Upper lobe of left lung (tissue), 6 donors: ENCODE measurements around the gene IGFL2. TPM values are rescaled to one million over a fixed set of nuclear protein-coding genes. Genes with fewer than 3 reads are reported as not detected.

Source experiments
- ATAC-seq, 2 donors: fragments of 200-7000 bp; cut with Tn5 transposase; one replicate each; pipeline ENCODE4 v1.9.1; 2022; ENCODE audit warnings: mild to moderate bottlenecking in 2 of 2, moderate library complexity in 2 of 2; ENCODE audit not compliant: low FRiP score in 2 of 2
- DNase-seq, 2 donors: peaks; one replicate each; pipeline ENCODE4 v3.0.0-alpha.2; 2019 to 2020
- H3K27ac ChIP-seq, 4 donors: fragments of 200-600 bp; sonication (generic); one replicate each; pipeline ENCODE4 v1.5.1; 2016 to 2019
- H3K27me3 ChIP-seq, 4 donors: fragments of 200-600 bp; sonication (generic); one replicate each; pipeline ENCODE4 v1.5.1; 2017 to 2019
- H3K36me3 ChIP-seq, 4 donors: fragments of 200-600 bp; sonication (generic); one replicate each; pipeline ENCODE4 v1.5.1; 2016 to 2019
- H3K4me1 ChIP-seq, 4 donors: fragments of 200-600 bp; sonication (generic); one replicate each; pipeline ENCODE4 v1.5.1; 2018 to 2019
- H3K4me3 ChIP-seq, 4 donors: fragments of 200-600 bp; sonication (generic); one replicate each; pipeline ENCODE4 v1.5.1; 2017 to 2019; ENCODE audit warnings: mild to moderate bottlenecking in 2 of 4, moderate library complexity in 1 of 4
- H3K9me3 ChIP-seq, 4 donors: fragments of 200-600 bp; sonication (generic); one replicate each; pipeline ENCODE4 v1.5.1; 2018 to 2019
- EP300 ChIP-seq, 4 donors: sonication (generic); formaldehyde crosslinking; IDR thresholded peaks; one replicate each; pipeline ENCODE4 v1.5.1; 2017; ENCODE audit warnings: antibody characterized with exemption in 4 of 4, control low read depth in 2 of 4
- POLR2A ChIP-seq, 4 donors: fragments of 450-650 bp; IDR thresholded peaks; one replicate each; pipeline ENCODE4 v1.5.1; 2016 to 2017; ENCODE audit warnings: antibody characterized with exemption in 4 of 4, mild to moderate bottlenecking in 2 of 4
- POLR2AphosphoS5 ChIP-seq, 2 donors: sonication (generic); formaldehyde crosslinking; IDR thresholded peaks; one replicate each; pipeline ENCODE4 v1.5.1; 2017; ENCODE audit warnings: antibody characterized with exemption in 2 of 2
- WGBS, 2 donors: methylation state at CpG; one replicate each; pipeline ENCODE4 v1.1.5; 2017 to 2018; 5-methylcytosine and 5-hydroxymethylcytosine counted together
- total RNA-seq, 6 donors: library from RNA; depleted of rRNA in 4 of 6; stranded (reverse); fragments of >200 nt in 4 of 6; gene quantifications; one replicate each; pipeline versions ENCODE4 v1.1.0 to v1.2.1, GENCODE V29; 2016 to 2021
- TF ChIP-seq, protein P1 (sequence below), 6 experiments: fragments of 450-650 bp in 4 of 6; fragments of 200-600 bp in 2 of 6; sonication (generic) in 2 of 6; IDR thresholded peaks; one replicate each; pipeline ENCODE4 v1.5.1; 2016 to 2019; ENCODE audit warnings: antibody characterized with exemption in 6 of 6
- donor health status: DM: no; HTN: no; CAD: no; lungs with moderate emphysema.
- donor health status: DM: no; HTN: yes; CAD: no; lungs with severe emphysema.

IGFL2 gene
- total RNA-seq, 6 donors from 2014 or later, result 0.51 TPM; not detected in 5

DNA sequence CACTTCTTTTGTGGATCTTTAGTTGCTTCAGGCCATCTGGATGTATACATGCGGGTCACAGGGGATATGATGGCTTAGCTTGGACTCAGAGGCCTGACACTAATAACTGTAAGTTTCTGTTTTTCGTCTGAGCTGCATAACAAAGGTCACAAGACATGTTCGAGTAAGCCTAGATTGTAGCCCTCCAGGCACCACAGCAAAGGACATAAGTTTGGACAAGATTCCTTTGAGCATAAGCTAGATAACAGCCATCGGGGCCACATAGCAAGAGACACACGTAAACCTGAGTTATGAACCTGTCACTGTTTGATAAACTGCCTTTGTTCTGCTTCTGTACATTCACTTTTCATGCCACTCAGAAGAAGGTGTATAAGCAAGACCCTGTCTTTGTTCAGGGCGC, 38.2 kb upstream of the IGFL2 start:
- H3K9me3 ChIP-seq, result peaks cover 0 to 10% (median 0%) of the 10 kb centered on the region in 4 donors
- no peak for TF ChIP-seq POLR2A (IDR thresholded peaks at IDR 0.05)
- TF ChIP-seq, protein P1, sequence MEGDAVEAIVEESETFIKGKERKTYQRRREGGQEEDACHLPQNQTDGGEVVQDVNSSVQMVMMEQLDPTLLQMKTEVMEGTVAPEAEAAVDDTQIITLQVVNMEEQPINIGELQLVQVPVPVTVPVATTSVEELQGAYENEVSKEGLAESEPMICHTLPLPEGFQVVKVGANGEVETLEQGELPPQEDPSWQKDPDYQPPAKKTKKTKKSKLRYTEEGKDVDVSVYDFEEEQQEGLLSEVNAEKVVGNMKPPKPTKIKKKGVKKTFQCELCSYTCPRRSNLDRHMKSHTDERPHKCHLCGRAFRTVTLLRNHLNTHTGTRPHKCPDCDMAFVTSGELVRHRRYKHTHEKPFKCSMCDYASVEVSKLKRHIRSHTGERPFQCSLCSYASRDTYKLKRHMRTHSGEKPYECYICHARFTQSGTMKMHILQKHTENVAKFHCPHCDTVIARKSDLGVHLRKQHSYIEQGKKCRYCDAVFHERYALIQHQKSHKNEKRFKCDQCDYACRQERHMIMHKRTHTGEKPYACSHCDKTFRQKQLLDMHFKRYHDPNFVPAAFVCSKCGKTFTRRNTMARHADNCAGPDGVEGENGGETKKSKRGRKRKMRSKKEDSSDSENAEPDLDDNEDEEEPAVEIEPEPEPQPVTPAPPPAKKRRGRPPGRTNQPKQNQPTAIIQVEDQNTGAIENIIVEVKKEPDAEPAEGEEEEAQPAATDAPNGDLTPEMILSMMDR (IDR thresholded peaks at IDR 0.05), result no peak
- TF ChIP-seq POLR2AphosphoS5 (IDR thresholded peaks at IDR 0.05), result no peak
- TF ChIP-seq EP300 (IDR thresholded peaks at IDR 0.05), result no peak
- H3K27ac ChIP-seq, result no peak overlapping the region
- H3K36me3 ChIP-seq, result no peaks in the 10 kb centered on the region
- no peak overlapping the region for H3K4me3 ChIP-seq
- H3K4me1 ChIP-seq, result no peaks in the 10 kb centered on the region
- ATAC-seq (no peak), DNase-seq (no peak)
- H3K27me3 ChIP-seq, result no peaks in the 10 kb centered on the region
- 67 to 72% methylated on average over 6 of the region's 6 CpGs for WGBS, 2 donors

DNA sequence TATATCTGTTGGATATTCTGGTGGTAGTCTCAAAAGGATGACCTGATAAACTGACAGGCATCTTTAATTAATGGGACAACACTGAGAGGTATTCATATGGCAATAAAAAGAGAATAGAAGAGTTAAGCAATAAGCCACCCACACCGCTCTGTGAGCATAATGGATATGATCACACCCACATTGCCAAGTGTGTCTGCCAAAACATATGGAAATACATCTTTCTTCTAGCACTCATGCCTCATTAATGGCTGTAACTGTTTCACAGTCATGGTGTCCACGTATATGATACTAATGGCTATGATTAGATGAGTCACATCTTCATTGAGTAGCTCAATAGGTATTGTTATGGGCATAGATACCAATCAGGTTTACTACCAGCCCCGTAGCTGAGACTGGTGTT, 36.7 kb upstream of the IGFL2 start:
- H3K4me3 ChIP-seq, result no peak overlapping the region

DNA sequence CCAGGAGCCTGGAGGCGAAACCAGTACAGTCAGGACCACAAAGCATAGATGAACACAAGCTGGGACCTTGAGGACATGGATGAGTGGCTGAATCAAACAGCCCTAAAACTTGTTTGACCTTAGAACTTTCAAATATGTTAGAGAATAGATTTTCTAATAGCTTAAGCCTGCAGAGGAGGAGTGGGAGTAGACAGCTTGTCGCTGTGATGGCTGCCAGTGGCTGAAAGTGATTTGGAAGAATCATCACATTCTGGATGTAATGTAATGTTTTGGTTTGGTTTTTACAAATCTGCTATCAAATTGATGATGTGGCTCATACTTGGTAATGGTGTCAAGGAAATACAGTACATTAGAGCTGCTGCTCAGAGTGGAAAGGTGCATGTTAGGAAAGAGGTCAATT, 35.5 kb upstream of the IGFL2 start:
- TF ChIP-seq EP300 (IDR thresholded peaks at IDR 0.05) (no peak), POLR2AphosphoS5 (IDR thresholded peaks at IDR 0.05) (no peak), POLR2A (IDR thresholded peaks at IDR 0.05) (no peak)
- TF ChIP-seq, protein P1 (IDR thresholded peaks at IDR 0.05), result no peak
- Histone ChIP-seq H3K4me3 (no peak overlapping the region), H3K27me3 (no peaks in the 10 kb centered on the region), H3K9me3 (no peaks in the 10 kb centered on the region), H3K4me1 (no peaks in the 10 kb centered on the region), H3K27ac (no peak overlapping the region), H3K36me3 (no peaks in the 10 kb centered on the region)
- DNase-seq (no peak), ATAC-seq (no peak)
- WGBS, 2 donors, result 72 to 73% methylated on average over 2 of the region's 2 CpGs

More for the DNA sequence above, 36.7 kb upstream of the IGFL2 start:
- Histone ChIP-seq H3K4me1 (no peaks in the 10 kb centered on the region), H3K27ac (no peak overlapping the region), H3K27me3 (no peaks in the 10 kb centered on the region), H3K36me3 (no peaks in the 10 kb centered on the region), H3K9me3 (no peaks in the 10 kb centered on the region)
- ATAC-seq (no peak), DNase-seq (no peak)
- TF ChIP-seq POLR2AphosphoS5 (IDR thresholded peaks at IDR 0.05) (no peak), POLR2A (IDR thresholded peaks at IDR 0.05) (no peak), EP300 (IDR thresholded peaks at IDR 0.05) (no peak)
- TF ChIP-seq, protein P1 (IDR thresholded peaks at IDR 0.05), result no peak
- WGBS, 2 donors, result 65 to 75% methylated on average over 3 of the region's 3 CpGs

DNA sequence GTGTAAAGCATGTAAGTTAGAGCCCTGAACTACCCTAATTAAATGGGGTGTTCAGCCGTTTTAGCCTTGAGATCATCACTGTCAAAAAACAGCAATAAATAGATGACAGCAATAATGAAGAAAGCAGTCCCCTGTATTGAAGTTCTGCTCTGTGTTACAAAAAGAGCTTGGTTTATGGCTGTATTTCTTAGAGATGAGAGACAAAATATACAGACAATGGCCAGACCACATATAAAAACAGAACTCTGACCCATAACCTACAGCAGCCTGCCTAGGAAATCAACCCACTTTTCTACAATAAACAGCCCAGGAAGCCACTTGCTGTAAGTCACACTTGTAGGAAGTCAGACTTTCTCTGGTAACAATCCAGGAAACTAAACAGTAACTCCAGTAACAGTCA, 34.3 kb upstream of the IGFL2 start:
- ATAC-seq, result no peak
- WGBS, 2 donors, result 60 to 70% methylated on average over 1 of the region's 1 CpG
- no peak for DNase-seq
- Histone ChIP-seq H3K4me3 (no peak overlapping the region), H3K27ac (no peak overlapping the region), H3K36me3 (no peaks in the 10 kb centered on the region), H3K27me3 (no peaks in the 10 kb centered on the region), H3K9me3 (no peaks in the 10 kb centered on the region), H3K4me1 (no peaks in the 10 kb centered on the region)
- no peak for TF ChIP-seq POLR2AphosphoS5 (IDR thresholded peaks at IDR 0.05)
- no peak for TF ChIP-seq POLR2A (IDR thresholded peaks at IDR 0.05)
- TF ChIP-seq, protein P1 (IDR thresholded peaks at IDR 0.05), result no peak
- no peak for TF ChIP-seq EP300 (IDR thresholded peaks at IDR 0.05)

DNA sequence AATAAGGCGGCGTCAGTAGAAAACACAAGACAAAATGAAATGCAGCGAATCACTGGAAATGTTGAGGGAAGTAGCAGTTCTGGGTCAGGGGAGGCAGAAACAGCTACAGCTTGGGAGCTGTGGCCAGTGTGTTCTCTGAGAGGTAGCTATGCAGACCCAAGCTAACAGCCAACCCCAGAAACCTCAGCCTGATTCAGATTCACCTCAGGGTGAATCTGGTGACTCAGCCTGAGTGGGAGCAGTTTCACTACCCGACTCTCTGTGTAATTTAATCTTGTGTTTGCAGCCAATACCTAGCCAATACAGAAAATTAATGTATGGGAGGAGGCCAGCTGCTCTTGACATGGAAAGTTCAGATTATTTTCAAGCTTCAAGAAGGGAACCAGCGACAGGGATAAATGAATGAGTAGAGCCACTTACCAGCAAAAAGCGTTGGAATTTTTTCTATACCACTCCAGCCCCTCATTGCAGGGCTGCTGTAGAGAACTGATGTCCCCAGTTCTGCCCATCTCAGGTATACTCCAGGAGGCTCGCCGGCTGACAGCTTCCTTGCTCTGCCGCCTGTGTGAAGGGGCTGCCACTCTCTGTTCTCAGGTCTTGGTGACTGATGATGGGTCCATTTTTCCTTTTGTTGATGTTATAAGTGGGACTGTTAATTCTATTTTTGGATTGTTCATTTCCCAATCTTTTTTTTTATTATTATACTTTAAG, 32.5 kb upstream of the IGFL2 start:
- Histone ChIP-seq H3K27me3 (no peaks in the 10 kb centered on the region), H3K4me1 (no peaks in the 10 kb centered on the region), H3K4me3 (no peak overlapping the region), H3K27ac (no peak overlapping the region), H3K9me3 (no peaks in the 10 kb centered on the region), H3K36me3 (no peaks in the 10 kb centered on the region)
- 71 to 75% methylated on average over 9 of the region's 9 CpGs for WGBS, 2 donors
- ATAC-seq (peak in 1 of 2 donors; percentile 42), DNase-seq (no peak)
- TF ChIP-seq, protein P1 (IDR thresholded peaks at IDR 0.05), result no peak
- TF ChIP-seq EP300 (IDR thresholded peaks at IDR 0.05) (no peak), POLR2A (IDR thresholded peaks at IDR 0.05) (no peak), POLR2AphosphoS5 (IDR thresholded peaks at IDR 0.05) (no peak)
